Stomach (tissue), 4 donors: ENCODE results near the gene SMAD5.

Experiments used
- EP300 ChIP-seq: sonication (generic); formaldehyde crosslinking; IDR thresholded peaks from one replicate; pipeline ENCODE4 v1.6.1; 2017; ENCODE audit warnings: antibody characterized with exemption
- TF ChIP-seq, protein P1 (sequence below), 7 experiments: fragments of 450-650 bp in 4 of 7; fragments of 200-600 bp in 3 of 7; sonication (generic) in 3 of 7; IDR thresholded peaks; one replicate each; pipeline ENCODE4 v1.5.1; 2016 to 2019; ENCODE audit warnings: antibody characterized with exemption in 7 of 7, control low read depth in 2 of 7, mild to moderate bottlenecking in 1 of 7

GRCh38 chr5:136206361-136206760, 73.7 kb downstream of the SMAD5 start:
- TF ChIP-seq, protein P1, sequence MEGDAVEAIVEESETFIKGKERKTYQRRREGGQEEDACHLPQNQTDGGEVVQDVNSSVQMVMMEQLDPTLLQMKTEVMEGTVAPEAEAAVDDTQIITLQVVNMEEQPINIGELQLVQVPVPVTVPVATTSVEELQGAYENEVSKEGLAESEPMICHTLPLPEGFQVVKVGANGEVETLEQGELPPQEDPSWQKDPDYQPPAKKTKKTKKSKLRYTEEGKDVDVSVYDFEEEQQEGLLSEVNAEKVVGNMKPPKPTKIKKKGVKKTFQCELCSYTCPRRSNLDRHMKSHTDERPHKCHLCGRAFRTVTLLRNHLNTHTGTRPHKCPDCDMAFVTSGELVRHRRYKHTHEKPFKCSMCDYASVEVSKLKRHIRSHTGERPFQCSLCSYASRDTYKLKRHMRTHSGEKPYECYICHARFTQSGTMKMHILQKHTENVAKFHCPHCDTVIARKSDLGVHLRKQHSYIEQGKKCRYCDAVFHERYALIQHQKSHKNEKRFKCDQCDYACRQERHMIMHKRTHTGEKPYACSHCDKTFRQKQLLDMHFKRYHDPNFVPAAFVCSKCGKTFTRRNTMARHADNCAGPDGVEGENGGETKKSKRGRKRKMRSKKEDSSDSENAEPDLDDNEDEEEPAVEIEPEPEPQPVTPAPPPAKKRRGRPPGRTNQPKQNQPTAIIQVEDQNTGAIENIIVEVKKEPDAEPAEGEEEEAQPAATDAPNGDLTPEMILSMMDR (IDR thresholded peaks at IDR 0.05) = no peak
- TF ChIP-seq EP300 = no peak
